Peyer's patch (tissue), 4 donors: ENCODE data around the gene TEX51. TPM values are rescaled to one million over a fixed set of nuclear protein-coding genes. Genes with fewer than 3 reads are reported as not detected.

Source experiments
- DNase-seq, 3 donors: peaks; one replicate each; pipeline ENCODE4 v3.0.0-alpha.2; 2017 to 2019
- H3K27ac ChIP-seq, 4 donors: fragments of 200-600 bp; sonication (generic); one replicate each; pipeline ENCODE4 v1.5.1; 2016 to 2019
- H3K27me3 ChIP-seq, 2 donors: fragments of 200-600 bp; sonication (generic); one replicate each; pipeline ENCODE4 v1.5.1; 2019
- H3K36me3 ChIP-seq, 3 donors: fragments of 200-600 bp; sonication (generic); one replicate each; pipeline ENCODE4 v1.5.1; 2016 to 2019
- H3K4me1 ChIP-seq, 4 donors: fragments of 200-600 bp; sonication (generic); one replicate each; pipeline ENCODE4 v1.5.1; 2016 to 2019
- H3K4me3 ChIP-seq, 4 donors: fragments of 200-600 bp; sonication (generic); 1 replicate in 3 of 4; 2 replicates in 1 of 4; pipeline ENCODE4 v1.5.1; 2016 to 2019; ENCODE audit warnings: mild to moderate bottlenecking in 1 of 4
- H3K9me3 ChIP-seq, 4 donors: fragments of 200-600 bp; sonication (generic); one replicate each; pipeline ENCODE4 v1.5.1; 2016 to 2019; ENCODE audit warnings: mild to moderate bottlenecking in 1 of 4
- CTCF ChIP-seq, 6 experiments: fragments of 450-650 bp in 4 of 6; fragments of 200-600 bp in 2 of 6; sonication (generic) in 1 of 6; IDR thresholded peaks; one replicate each; pipeline ENCODE4 v1.5.1; 2017 to 2019; ENCODE audit warnings: antibody characterized with exemption in 6 of 6, mild to moderate bottlenecking in 3 of 6, moderate library complexity in 1 of 6
- POLR2A ChIP-seq, 2 donors: fragments of 450-650 bp; IDR thresholded peaks; one replicate each; pipeline ENCODE4 v1.5.1; 2017; ENCODE audit warnings: antibody characterized with exemption in 2 of 2, mild to moderate bottlenecking in 2 of 2, moderate library complexity in 2 of 2
- total RNA-seq, 4 donors: library from RNA; depleted of rRNA; stranded (reverse); fragments of >200 nt; gene quantifications; one replicate each; pipeline ENCODE4 v1.1.0, GENCODE V29; 2016

TEX51 gene
- total RNA-seq: not detected

DNA sequence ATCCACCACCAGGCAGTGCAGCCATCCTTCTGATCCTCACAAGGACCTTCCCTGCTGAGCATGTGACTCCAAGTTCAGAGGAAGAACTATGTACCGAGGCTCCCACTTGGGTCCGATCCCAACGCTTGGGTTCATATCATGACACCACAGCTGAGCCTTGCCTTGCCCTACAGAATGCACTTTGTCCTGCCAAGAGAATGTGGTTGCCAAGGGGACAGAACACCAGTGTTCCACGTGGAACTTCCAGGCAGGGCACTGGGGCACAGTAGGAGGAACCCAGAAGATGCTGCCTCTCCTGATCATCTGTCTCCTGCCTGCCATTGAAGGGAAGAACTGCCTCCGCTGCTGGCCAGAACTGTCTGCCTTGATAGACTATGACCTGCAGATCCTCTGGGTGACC lies at the start of gene TEX51:
Gene TEX51 (plus strand): TSS at position 255 of the 400 bp plus-strand sequence. CDS start 29 bp downstream, at position 284.
- TF ChIP-seq POLR2A (IDR thresholded peaks at IDR 0.05): no peak
- no peak for TF ChIP-seq CTCF (IDR thresholded peaks at IDR 0.05)
- Histone ChIP-seq H3K9me3 (no peaks in the 10 kb centered on the region), H3K27me3 (no peaks in the 10 kb centered on the region), H3K4me3 (no peak within 1 kb of the TSS), H3K27ac (no peak within 1 kb of the TSS), H3K36me3 (no peaks in the 10 kb centered on the region), H3K4me1 (no peaks in the 10 kb centered on the region)
- DNase-seq: peak; percentile 4 to 44 (median 24)

GRCh38 chr2:126849054-126849453 lies 49.6 kb upstream of the TEX51 start:
- Histone ChIP-seq H3K27ac (no peak overlapping the region), H3K9me3 (no peaks in the 10 kb centered on the region), H3K4me1 (no peaks in the 10 kb centered on the region), H3K27me3 (no peaks in the 10 kb centered on the region), H3K4me3 (no peak overlapping the region), H3K36me3 (no peaks in the 10 kb centered on the region)
- no peak for DNase-seq
- TF ChIP-seq POLR2A (IDR thresholded peaks at IDR 0.05): no peak
- no peak for TF ChIP-seq CTCF (IDR thresholded peaks at IDR 0.05)

DNA sequence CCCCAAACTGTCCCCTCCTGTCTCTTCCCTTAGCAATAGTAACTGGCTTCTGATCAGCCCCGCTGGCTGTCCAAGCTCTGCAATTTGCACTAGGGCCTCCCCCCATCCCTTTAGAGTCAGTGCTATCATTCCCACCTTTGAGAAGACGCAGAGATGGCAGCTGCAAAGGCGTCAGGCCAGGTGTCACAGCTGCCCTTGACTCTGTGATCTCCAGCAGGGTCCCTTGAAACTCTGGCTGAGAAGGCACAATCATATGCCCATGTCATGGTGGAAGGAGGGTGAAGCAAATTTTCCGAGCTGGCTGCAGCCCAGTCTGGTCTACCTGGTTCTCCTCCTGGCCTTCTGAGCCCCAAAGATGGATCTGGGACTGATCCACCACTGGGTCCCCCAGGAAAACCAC lies 49.2 kb upstream of the TEX51 start:
- Histone ChIP-seq H3K4me1 (no peaks in the 10 kb centered on the region), H3K36me3 (no peaks in the 10 kb centered on the region), H3K4me3 (no peak overlapping the region), H3K27ac (no peak overlapping the region), H3K27me3 (no peaks in the 10 kb centered on the region), H3K9me3 (no peaks in the 10 kb centered on the region)
- DNase-seq: no peak
- TF ChIP-seq POLR2A (IDR thresholded peaks at IDR 0.05) (no peak), CTCF (IDR thresholded peaks at IDR 0.05) (no peak)

- Histone ChIP-seq H3K27me3 (no peaks in the 10 kb centered on the region), H3K36me3 (no peaks in the 10 kb centered on the region), H3K9me3 (no peaks in the 10 kb centered on the region), H3K4me3 (no peak overlapping the region), H3K27ac (no peak overlapping the region), H3K4me1 (no peaks in the 10 kb centered on the region)
- no peak for DNase-seq
- TF ChIP-seq CTCF (IDR thresholded peaks at IDR 0.05): no peak
- TF ChIP-seq POLR2A (IDR thresholded peaks at IDR 0.05): no peak
Observed at GRCh38 chr2:126849991-126850535, 48.6 kb upstream of the TEX51 start.

- TF ChIP-seq CTCF (IDR thresholded peaks at IDR 0.05) (no peak), POLR2A (IDR thresholded peaks at IDR 0.05) (no peak)
- no peak for DNase-seq
- H3K9me3 ChIP-seq: no peaks in the 10 kb centered on the region
- no peaks in the 10 kb centered on the region for H3K36me3 ChIP-seq
- no peaks in the 10 kb centered on the region for H3K4me1 ChIP-seq
- H3K27ac ChIP-seq: no peak overlapping the region
- H3K4me3 ChIP-seq: no peak overlapping the region
- no peaks in the 10 kb centered on the region for H3K27me3 ChIP-seq
Observed at GRCh38 chr2:126850940-126851339, 47.8 kb upstream of the TEX51 start.

DNA sequence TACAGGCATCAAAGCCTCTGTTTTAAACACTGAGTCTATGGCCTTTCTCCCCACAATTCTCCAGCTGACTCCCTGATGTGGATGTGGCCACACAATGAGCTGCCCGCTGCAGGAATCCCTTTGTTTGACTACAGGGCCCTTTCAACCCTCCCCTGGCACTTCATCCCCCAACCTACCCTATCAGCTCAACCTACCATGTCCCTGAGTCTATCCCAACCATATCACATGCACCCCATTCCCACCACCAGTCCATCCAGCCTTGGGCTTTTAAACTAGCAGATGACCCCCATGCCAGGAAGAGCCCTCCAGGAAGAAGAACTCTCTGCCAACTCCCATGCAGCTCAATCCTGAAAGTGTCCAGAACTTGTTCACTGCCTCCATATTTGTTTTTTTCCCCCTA lies 46.9 kb upstream of the TEX51 start:
- Histone ChIP-seq H3K36me3 (no peaks in the 10 kb centered on the region), H3K27ac (no peak overlapping the region), H3K4me1 (no peaks in the 10 kb centered on the region), H3K9me3 (no peaks in the 10 kb centered on the region), H3K27me3 (no peaks in the 10 kb centered on the region), H3K4me3 (no peak overlapping the region)
- TF ChIP-seq POLR2A (IDR thresholded peaks at IDR 0.05) (no peak), CTCF (IDR thresholded peaks at IDR 0.05) (no peak)
- no peak for DNase-seq
